ENCODE measurements around the gene AMOTL1.
"Not testable (repeated sequence)": the region's sequence is repeated elsewhere in the genome, so short reads cannot be mapped to it uniquely, and the experiment has no call there.

The AMOTL1 gene

GRCh38 chr11:94840209-94840608 lies 72.1 kb downstream of the AMOTL1 start:
- DNase-seq (ENCODE audit: low read depth in 2 of 2), result no peak
- H3K4me3 ChIP-seq (replicated peaks in 1 of 2; ENCODE audit: low read depth in 2 of 2, low read length in 2 of 2), result no peak overlapping the region
- no peak for TF ChIP-seq CTCF (IDR thresholded peaks at IDR 0.05; ENCODE audit: low read depth, low read length)

GRCh38 chr11:94844031-94844430 lies 75.9 kb downstream of the AMOTL1 start:
- no peak for TF ChIP-seq CTCF (IDR thresholded peaks at IDR 0.05; ENCODE audit: low read depth, low read length)
- no peak for DNase-seq (ENCODE audit: low read depth in 2 of 2)
- H3K4me3 ChIP-seq (replicated peaks in 1 of 2; ENCODE audit: low read depth in 2 of 2, low read length in 2 of 2), result no peak overlapping the region

DNA sequence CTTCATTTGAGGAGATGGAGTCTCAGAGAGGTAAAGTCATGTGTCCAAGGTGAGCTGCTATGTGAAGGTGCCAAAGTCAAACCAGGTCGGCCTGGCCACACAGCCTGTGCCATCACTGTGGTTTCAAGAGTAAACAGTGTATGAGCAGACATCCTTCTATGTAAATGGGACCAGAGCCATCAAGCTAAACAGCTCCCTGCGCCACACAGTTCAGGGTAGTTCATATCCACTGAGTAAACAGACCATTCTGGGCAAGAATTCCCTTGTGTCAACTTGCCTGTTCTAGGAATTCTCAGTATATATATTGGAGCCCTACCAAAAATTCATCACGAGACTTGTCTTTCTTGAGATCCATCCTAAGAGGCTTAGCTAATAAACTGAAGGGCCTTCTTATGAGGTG lies 77.5 kb downstream of the AMOTL1 start:
- H3K4me3 ChIP-seq (replicated peaks in 1 of 2; ENCODE audit: low read depth in 2 of 2, low read length in 2 of 2), result no peak overlapping the region
- DNase-seq (ENCODE audit: low read depth in 2 of 2), result peak; percentile 37 to 39
- no peak for TF ChIP-seq CTCF (IDR thresholded peaks at IDR 0.05; ENCODE audit: low read depth, low read length)

- H3K4me3 ChIP-seq (replicated peaks in 1 of 2; ENCODE audit: low read depth in 2 of 2, low read length in 2 of 2), result no peak overlapping the region
- TF ChIP-seq CTCF (IDR thresholded peaks at IDR 0.05; ENCODE audit: low read depth, low read length), result no peak
- peak; percentile 11 to 70 for DNase-seq (ENCODE audit: low read depth in 2 of 2)
Measured at GRCh38 chr11:94849839-94850238, 81.7 kb downstream of the AMOTL1 start.

DNA sequence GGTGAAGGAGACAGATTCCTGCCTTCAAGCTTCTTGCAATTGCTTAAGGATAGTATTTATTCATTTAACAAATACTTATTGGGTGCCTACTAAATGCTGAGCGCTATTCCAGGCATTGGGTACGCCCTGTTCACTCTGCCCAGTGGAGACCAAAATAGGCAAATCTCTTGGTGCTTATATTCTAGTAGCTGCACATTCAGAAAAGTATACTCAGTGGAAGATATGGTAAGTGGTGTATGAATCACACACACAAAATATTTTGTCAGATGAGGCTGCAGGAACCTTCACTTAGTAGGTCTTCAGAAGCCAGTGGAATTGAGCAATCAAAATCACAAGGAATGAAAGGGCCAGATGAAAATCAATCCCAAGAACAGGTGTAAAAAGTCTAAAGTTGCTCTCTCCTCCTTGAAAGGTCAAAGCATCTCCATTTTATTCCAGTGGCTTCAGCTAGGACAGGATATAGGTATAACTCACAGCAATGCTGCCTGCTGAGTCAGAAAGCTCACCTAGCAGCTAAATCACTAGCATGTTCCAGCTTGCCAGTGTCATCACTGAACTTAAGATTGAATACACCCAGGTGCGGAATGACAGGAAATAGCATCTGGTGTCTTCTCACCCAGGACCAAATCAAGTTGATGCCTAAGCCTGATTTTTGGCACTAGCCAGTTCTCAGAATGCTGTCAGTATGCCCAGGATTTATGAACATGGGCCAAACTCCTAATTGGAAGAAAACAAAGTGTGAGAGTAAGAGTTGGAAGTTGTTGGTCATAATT lies 83.9 kb downstream of the AMOTL1 start:
- no peak for DNase-seq (ENCODE audit: low read depth in 2 of 2)
- H3K4me3 ChIP-seq (replicated peaks in 1 of 2; ENCODE audit: low read depth in 2 of 2, low read length in 2 of 2), result no peak overlapping the region
- TF ChIP-seq CTCF (IDR thresholded peaks at IDR 0.05; ENCODE audit: low read depth, low read length), result no peak

DNA sequence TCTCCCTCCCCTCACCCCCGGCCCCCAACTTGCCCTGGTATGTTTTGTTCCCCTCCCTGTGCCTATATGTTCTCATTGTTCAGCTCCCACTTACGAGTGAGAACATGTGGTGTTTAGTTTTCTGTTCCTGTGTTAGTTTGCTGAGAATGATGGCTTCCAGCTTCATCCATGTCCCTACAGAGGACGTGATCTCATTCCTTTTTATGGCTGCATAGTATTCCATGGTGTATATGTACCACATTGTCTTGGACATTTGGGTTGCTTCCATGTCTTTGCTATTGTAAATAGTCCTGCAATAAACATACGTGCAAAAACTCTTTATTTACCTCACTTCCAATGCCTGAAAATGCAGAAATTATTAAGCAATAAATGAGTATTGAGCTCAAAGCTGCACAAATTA lies 85.1 kb downstream of the AMOTL1 start:
- not testable (repeated sequence) for H3K4me3 ChIP-seq (replicated peaks in 1 of 2; ENCODE audit: low read depth in 2 of 2, low read length in 2 of 2); DNase-seq (ENCODE audit: low read depth in 2 of 2)

DNA sequence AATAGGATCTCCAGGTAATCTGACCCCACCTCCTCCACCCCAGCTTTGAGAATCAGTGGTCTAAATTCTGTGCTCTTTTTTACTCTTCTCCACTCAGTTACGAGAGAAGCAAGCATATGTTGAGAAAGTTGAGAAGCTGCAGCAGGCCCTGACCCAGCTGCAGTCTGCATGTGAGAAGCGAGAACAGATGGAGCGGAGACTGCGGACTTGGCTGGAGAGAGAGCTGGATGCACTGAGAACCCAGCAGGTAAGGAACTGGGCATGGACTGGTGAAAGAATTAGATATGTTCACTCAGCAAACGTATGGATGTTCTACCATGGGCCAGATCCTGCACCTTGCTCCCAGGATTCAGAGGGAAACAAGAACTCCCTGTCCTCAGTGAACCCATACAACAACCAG lies 85.7 kb downstream of the AMOTL1 start:
- no peak overlapping the region for H3K4me3 ChIP-seq (replicated peaks in 1 of 2; ENCODE audit: low read depth in 2 of 2, low read length in 2 of 2)
- DNase-seq (ENCODE audit: low read depth in 2 of 2), result no peak
- TF ChIP-seq CTCF (IDR thresholded peaks at IDR 0.05; ENCODE audit: low read depth, low read length), result no peak

Data from cardiac fibroblast (primary cell).